Renal cortex interstitium (tissue), 11 donors: ENCODE results near the gene PCDHGB1. TPM values are rescaled to one million over a fixed set of nuclear protein-coding genes. Genes with fewer than 3 reads are reported as not detected.
"Not testable (repeated sequence)": the region's sequence is repeated elsewhere in the genome, so short reads cannot be mapped to it uniquely, and the experiment has no call there.

ENCODE experiments used
- DNase-seq, 11 donors: peaks; one replicate each; pipeline ENCODE4 v3.0.0-alpha.2; 2013; ENCODE audit warnings: low read depth in 9 of 11, low spot score in 4 of 11; ENCODE audit errors: extremely low read depth in 1 of 11
- polyA plus RNA-seq, 3 donors: library from polyadenylated mRNA; unstranded; fragments of 120-200 nt; gene quantifications; one replicate each; pipeline ENCODE4 v1.2.1, GENCODE V29; 2013; ENCODE audit not compliant: insufficient read length in 3 of 3

The PCDHGB1 gene
- polyA plus RNA-seq, 3 donors, result 1.5 to 2.5 (median 2.2) TPM

- no peak for DNase-seq
Observed at GRCh38 chr5:141371572-141372475, 21.9 kb downstream of the PCDHGB1 start.

GRCh38 chr5:141373673-141374317, 23.9 kb downstream of the PCDHGB1 start, which contains the start of gene PCDHGA6:
Gene PCDHGA6, plus strand, starts transcription at chr5:141373891. Its CDS starts 193 bp downstream, at chr5:141374084.
- DNase-seq, result no peak

DNA sequence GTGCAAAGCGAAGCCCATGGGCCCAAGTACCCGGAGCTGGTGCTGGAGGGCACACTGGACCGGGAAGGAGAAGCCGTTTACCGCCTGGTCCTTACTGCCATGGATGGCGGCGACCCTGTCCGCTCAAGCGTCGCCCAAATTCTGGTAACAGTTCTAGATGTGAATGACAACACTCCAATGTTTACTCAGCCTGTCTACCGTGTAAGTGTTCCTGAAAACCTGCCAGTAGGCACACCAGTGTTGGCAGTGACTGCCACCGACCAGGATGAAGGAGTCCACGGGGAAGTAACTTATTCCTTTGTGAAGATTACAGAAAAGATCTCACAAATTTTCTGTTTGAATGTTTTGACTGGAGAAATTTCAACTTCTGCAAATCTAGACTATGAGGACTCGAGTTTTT, 24.7 kb downstream of the PCDHGB1 start:
- DNase-seq, result no peak

DNA sequence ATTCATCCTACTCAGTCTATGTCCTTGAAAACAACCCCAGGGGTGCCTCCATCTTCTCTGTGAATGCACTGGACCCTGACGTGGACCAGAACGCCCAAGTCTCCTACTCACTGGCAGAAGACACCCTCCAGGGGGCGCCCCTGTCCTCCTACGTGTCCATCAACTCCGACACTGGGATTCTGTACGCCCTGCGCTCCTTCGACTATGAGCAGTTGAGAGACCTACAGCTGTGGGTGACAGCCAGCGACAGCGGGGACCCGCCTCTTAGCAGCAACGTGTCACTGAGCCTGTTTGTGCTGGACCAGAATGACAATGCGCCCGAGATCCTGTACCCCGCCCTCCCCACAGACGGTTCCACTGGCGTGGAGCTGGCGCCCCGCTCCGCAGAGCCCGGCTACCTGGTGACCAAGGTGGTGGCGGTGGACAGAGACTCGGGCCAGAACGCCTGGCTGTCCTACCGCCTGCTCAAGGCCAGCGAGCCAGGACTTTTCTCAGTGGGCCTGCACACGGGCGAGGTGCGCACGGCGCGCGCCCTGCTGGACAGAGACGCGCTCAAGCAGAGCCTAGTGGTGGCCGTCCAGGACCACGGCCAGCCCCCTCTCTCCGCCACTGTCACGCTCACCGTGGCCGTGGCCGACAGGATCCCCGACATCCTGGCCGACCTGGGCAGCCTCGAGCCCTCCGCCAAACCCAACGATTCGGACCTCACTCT, 25.7 kb downstream of the PCDHGB1 start:
- not testable (repeated sequence) for DNase-seq

GRCh38 chr5:141382469-141383294, 32.8 kb downstream of the PCDHGB1 start, which contains the start of gene PCDHGA7:
Gene PCDHGA7, plus strand, starts transcription at chr5:141382742. Its CDS starts 158 bp downstream, at chr5:141382900.
- no peak for DNase-seq

DNA sequence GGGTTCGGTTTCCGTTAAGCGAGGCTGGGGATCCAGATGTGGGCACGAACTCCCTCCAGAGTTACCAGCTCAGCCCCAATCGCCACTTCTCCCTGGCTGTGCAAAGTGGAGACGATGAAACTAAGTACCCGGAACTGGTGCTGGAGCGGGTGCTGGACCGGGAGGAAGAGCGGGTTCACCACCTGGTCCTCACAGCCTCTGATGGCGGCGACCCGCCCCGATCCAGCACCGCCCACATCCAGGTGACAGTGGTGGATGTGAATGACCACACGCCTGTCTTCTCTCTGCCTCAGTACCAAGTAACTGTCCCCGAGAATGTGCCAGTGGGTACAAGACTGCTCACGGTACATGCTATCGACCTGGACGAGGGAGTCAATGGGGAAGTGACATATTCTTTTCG, 33.4 kb downstream of the PCDHGB1 start:
- DNase-seq, result no peak

DNA sequence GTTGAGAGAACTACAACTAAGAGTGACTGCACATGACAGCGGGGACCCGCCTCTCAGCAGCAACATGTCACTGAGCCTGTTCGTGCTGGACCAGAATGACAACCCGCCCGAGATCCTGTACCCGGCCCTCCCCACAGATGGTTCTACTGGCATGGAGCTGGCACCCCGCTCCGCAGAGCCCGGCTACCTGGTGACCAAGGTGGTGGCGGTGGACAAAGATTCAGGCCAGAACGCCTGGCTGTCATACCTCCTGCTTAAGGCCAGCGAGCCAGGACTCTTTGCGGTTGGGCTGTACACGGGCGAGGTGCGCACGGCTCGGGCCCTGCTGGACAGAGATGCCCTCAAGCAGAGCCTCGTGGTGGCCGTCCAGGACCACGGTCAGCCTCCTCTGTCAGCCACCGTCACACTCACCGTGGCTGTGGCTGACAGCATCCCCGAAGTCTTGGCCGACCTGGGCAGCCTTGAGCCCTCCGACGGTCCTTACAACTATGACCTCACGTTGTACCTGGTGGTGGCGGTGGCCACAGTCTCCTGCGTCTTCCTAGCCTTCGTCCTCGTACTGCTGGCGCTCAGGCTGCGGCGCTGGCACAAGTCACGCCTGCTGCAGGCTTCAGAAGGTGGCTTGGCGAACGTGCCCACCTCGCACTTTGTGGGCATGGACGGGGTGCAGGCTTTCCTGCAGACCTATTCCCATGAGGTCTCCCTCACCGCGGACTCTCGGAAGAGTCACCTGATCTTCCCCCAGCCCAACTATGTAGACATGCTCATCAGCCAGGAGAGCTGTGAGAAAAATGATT, 34.8 kb downstream of the PCDHGB1 start:
- no peak for DNase-seq

DNA sequence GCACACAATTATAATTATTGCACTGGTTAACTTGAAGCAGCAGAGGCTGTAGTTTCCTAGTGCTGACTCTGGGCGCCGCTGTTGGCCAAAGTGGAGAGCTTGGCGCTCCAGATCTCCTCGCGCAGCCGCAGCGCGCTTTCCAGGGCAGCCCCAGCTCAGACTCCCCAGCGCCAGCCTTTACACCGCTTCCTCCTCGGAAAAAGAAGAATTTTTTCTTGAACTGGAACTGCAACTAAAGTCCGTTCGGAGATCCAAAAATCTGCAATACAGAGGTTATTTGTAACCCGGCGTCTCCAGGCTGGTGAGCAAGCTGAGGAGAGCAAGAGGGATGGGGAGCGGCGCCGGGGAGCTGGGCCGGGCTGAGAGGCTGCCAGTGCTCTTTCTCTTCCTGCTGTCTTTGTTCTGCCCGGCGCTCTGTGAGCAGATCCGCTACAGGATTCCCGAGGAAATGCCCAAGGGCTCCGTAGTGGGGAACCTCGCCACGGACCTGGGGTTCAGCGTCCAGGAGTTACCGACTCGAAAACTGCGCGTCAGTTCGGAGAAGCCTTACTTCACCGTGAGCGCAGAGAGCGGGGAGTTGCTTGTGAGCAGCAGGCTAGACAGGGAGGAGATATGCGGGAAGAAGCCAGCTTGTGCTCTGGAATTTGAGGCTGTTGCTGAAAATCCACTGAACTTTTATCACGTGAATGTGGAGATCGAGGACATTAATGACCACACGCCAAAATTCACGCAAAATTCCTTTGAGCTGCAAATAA, 37.8 kb downstream of the PCDHGB1 start, which contains the start of gene PCDHGB4:
Gene PCDHGB4, plus strand, starts transcription at position 142 of the 755 bp plus-strand sequence. Its CDS starts 187 bp downstream, at position 329.
- not testable (repeated sequence) for DNase-seq

DNA sequence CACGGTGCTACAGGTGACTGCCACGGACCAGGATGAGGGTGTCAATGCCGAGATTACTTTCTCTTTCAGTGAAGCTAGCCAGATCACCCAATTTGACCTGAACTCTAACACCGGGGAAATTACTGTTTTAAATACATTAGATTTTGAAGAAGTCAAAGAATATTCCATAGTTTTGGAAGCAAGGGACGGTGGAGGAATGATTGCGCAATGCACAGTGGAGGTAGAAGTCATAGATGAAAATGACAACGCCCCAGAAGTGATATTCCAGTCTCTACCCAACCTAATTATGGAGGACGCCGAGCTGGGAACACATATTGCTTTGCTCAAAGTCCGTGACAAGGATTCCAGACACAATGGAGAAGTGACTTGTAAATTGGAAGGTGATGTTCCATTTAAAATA, 38.8 kb downstream of the PCDHGB1 start:
- no peak for DNase-seq

- no peak for DNase-seq
Observed at GRCh38 chr5:141389153-141390042, 39.5 kb downstream of the PCDHGB1 start.

DNA sequence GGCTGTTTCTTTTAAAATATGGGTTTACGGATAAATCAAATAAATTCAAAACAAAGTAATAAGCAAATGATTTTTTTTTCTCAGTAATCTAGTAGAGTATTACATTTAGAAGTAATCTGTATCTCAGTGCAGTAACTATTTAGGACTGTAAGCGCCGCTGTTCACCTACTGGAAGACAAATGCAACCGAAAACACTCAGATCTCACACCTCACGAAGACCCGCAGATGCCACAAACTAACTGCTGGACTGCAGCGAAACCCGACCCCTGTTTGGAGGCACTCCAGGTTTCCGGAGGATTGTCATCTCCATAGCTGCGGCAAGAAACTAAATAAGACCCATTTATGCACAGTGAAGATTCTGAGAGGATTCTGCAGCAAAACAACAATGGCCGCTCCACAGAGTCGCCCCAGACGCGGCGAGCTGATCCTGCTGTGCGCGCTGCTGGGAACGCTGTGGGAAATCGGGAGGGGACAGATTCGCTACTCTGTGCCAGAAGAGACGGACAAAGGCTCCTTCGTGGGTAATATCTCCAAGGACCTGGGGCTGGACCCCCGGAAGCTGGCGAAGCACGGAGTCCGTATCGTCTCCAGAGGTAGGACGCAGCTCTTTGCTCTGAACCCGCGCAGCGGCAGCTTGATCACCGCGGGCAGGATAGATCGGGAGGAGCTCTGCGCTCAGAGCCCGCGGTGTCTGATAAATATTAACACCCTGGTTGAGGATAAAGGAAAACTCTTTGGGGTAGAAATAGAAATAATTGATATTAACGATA, 42.7 kb downstream of the PCDHGB1 start, which contains the start of gene PCDHGA8:
Gene PCDHGA8, plus strand, starts transcription at position 205 of the 770 bp plus-strand sequence. Its CDS starts 181 bp downstream, at position 386.
- DNase-seq, result no peak

DNA sequence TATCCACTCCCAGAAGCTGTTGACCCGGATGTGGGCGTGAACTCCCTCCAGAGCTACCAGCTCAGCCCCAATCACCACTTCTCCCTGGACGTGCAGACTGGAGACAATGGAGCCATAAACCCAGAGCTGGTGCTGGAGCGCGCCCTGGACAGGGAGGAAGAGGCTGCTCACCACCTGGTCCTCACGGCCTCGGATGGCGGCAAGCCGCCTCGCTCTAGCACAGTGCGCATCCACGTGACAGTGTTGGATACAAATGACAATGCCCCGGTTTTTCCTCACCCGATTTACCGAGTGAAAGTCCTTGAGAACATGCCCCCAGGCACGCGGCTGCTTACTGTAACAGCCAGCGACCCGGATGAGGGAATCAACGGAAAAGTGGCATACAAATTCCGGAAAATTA, 43.4 kb downstream of the PCDHGB1 start:
- DNase-seq, result no peak

DNA sequence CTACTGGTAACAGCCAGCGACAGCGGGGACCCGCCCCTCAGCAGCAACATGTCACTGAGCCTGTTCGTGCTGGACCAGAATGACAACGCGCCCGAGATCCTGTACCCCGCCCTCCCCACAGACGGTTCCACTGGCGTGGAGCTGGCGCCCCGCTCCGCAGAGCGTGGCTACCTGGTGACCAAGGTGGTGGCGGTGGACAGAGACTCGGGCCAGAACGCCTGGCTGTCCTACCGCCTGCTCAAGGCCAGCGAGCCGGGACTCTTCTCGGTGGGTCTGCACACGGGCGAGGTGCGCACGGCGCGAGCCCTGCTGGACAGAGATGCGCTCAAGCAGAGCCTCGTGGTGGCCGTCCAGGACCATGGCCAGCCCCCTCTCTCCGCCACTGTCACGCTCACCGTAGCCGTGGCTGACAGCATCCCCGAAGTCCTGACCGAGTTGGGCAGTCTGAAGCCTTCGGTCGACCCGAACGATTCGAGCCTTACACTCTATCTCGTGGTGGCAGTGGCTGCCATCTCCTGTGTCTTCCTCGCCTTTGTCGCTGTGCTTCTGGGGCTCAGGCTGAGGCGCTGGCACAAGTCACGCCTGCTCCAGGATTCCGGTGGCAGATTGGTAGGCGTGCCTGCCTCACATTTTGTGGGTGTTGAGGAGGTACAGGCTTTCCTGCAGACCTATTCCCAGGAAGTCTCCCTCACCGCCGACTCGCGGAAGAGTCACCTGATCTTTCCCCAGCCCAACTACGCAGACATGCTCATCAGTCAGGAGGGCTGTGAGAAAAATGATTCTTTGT, 44.7 kb downstream of the PCDHGB1 start:
- DNase-seq, result not testable (repeated sequence)

DNA sequence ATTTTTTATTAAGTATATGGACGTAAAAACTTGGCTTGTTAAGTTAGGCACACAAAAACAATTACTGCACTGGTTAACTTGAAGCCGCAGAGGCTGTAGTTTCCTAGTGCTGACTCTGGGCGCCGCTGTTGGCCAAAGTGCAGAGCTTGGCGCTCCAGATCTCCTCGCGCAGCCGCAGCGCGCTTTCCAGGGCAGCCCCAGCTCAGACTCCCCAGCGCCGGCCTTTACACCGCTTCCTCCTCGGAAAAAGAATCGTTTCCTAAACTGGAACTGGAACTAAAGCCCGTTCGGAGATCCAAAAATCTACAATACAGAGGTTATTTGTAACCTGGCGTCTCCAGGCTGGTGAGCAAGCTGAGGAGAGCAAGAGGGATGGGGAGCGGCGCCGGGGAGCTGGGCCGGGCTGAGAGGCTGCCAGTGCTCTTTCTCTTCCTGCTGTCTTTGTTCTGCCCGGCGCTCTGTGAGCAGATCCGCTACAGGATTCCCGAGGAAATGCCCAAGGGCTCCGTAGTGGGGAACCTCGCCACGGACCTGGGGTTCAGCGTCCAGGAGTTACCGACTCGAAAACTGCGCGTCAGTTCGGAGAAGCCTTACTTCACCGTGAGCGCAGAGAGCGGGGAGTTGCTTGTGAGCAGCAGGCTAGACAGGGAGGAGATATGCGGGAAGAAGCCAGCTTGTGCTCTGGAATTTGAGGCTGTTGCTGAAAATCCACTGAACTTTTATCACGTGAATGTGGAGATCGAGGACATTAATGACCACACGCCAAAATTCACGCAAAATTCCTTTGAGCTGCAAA, 48.1 kb downstream of the PCDHGB1 start, which contains the start of gene PCDHGB5:
Gene PCDHGB5, plus strand, starts transcription at position 192 of the 796 bp plus-strand sequence. Its CDS starts 181 bp downstream, at position 373.
- not testable (repeated sequence) for DNase-seq
